Stimulated activated CD8-positive, alpha-beta memory T cell treated with anti-CD3 and anti-CD28 coated beads, Interleukin-15, amount 100 ng/mL, for 48 hours (primary cell): ENCODE measurements around the gene B4GALT7.
"Not testable (repeated sequence)": the region's sequence is repeated elsewhere in the genome, so short reads cannot be mapped to it uniquely, and the experiment has no call there.

Source experiments
- DNase-seq, 2 donors: peaks; one replicate each; pipeline ENCODE4 v3.0.0-alpha.2; 2020; ENCODE audit warnings: low read depth in 2 of 2

Gene B4GALT7

DNA sequence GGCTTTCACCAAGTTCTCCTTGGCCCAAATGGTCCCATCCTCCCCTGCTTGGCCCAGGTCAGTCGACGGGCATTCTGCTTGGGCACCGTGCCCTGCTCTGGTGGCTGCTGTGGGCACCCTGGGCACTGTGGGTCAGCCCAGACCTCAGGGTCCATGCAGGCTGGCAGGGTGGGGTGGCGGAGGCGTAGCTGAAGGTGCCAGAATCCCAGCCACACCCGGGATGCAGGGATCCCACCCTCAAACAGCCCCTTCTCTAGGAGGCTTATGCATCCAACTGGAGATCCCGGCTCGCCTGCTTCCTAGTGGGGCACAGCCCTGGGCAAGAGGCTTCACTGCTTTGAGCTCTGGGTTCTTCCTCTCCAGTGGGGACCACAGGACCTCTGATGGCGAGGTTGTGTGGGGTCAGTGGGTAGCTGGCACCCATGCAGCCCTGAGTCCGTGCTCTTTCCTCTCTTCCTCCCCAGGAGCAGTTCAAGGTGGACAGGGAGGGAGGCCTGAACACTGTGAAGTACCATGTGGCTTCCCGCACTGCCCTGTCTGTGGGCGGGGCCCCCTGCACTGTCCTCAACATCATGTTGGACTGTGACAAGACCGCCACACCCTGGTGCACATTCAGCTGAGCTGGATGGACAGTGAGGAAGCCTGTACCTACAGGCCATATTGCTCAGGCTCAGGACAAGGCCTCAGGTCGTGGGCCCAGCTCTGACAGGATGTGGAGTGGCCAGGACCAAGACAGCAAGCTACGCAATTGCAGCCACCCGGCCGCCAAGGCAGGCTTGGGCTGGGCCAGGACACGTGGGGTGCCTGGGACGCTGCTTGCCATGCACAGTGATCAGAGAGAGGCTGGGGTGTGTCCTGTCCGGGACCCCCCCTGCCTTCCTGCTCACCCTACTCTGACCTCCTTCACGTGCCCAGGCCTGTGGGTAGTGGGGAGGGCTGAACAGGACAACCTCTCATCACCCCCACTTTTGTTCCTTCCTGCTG lies 9.4 kb downstream of the B4GALT7 start:
- DNase-seq, result no peak

DNA sequence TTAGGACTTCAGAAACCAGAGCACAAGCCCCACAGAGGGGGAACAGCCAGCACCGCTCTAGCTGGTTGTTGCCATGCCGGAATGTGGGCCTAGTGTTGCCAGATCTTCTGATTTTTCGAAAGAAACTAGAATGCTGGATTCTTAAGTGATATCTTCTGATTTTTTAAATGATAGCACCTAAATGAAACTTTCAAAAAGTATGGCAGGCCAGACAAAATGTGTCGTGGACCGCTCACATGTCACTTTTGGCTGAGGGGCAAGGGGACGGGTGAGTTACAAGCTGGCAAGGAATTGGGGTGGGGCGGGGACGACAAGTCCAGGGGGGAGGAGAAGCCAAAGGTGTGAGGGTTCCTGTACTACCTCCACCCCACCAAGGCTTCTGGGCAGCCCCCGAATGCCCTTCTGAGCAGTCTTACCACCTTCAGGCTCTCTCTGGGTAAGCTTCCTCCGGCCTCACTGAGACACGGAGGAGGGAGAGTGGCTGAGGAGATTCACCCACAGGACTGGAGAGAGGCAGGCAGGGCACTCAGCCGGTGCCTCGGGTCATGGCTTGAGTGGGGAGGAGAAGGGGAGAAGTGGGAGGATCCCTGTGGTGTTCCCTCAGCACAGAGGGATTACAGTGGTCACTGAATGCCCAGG lies 10.3 kb downstream of the B4GALT7 start:
- no peak for DNase-seq

DNA sequence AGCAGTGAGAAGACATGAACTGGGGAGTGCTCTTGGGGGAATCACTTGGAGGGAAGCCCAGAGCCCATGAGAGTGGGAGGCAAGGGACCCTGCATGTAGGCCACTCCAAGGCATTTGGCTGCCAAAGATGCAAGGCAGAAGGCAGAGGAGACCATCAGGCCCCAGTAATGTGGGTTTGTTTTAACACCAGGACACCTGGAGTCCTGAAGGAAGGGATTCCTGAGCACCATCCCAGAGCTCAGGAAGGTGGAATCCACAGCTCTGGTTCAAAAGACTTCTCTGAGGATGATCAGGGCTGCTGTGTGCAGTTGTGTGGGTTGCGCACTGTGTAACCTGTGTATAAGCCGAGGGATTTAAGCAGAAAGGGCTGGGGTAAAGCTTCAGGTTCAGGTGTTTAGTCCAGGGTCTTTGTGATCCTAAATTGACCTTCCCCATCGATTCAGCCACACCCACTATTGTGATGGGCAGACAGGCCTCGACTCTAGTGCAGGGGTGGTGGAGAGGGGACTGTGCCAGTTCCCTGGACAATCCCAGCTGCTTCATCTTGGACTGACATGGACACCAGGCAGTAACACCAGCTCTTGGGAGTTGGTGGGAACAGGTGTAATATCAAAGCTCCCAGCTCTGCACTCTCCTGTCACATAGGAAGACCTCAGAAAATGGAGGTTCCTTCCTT lies 11.0 kb downstream of the B4GALT7 start:
- no peak for DNase-seq

DNA sequence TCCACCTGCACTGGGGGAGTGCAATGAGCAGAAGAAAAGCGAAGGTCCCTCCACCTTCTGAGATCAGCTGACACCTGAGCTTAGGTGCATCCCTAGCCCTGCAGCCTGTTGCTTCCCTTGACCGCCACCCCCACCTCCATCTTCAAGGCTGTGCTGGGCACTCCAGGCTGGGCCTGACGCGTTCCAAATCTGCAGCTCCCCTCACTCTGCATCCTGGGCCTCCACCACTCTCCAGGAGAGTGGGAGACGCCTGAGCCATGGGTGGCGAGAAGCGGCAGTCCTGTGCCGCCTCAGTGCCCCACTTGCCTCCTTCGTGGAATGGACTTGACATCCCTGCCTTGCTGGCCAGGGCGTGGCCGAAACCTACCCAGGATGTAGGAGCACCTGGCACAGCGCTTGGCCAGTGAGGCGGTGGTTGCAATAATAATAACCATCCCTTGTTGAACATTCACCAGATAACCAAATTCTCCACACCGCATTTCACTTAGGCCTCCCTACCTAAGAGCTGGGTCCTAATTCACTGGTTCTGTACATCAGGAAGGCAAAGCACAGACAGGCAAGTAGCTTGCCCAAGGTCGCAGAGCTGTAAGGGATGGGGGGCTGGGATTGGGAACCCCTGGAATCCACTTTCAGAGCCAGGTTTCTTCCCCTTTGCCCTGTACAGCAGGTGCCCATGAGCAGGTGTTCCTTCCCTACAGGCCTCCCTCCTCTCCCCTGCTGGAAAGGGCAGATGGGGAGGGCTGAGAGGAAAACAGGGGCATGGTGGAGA lies 11.7 kb downstream of the B4GALT7 start:
- DNase-seq, result no peak

DNA sequence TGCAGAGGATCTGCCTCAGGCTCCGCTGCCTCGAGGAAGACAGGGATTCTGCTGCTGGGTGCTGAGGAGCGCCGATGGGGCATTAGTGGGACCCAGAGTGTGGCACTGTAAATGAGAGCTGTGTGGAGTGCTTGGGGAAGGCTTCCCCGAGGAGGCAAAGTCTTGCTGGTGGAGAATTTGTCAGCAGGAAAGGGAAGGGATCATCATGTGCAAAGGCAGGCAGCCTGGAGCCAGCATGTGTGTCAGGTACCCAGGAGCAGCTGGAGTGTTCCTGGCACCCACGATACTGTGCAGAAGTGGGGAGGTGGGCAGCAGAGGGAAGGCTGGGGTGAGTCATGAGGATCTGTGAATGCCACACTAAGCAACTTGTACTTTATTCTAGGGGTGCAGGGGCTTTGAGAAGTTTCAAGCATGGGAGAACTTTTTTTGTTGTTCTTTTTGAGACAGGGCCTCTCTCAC lies 12.3 kb downstream of the B4GALT7 start:
- DNase-seq, result no peak

GRCh38 chr5:177620560-177620959 lies 20.6 kb downstream of the B4GALT7 start:
- no peak for DNase-seq

- DNase-seq, result not testable (repeated sequence)
These were observed 24.2 kb downstream of the B4GALT7 start for GRCh38 chr5:177624172-177624571.

- not testable (repeated sequence) for DNase-seq
These were observed 30.3 kb downstream of the B4GALT7 start for GRCh38 chr5:177630186-177630585.

DNA sequence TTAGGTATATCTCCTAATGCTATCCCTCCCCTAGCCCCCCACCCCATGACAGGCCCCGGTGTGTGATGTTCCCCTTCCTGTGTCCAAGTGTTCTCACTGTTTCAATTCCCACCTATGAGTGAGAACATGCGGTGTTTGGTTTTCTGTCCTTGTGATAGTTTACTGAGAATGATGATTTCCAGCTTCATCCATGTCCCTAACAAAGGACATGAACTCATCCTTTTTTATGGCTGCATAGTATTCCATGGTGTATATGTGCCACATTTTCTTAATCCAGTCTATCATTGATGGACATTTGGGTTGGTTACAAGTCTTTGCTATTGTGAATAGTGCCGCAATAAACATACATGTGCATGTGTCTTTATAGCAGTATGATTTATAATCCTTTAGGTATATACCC lies 35.0 kb downstream of the B4GALT7 start:
- DNase-seq, result not testable (repeated sequence)

GRCh38 chr5:177645462-177645861 lies 45.5 kb downstream of the B4GALT7 start:
- DNase-seq, result not testable (repeated sequence)

- not testable (repeated sequence) for DNase-seq
These were observed 51.3 kb downstream of the B4GALT7 start for GRCh38 chr5:177651235-177651634.

- DNase-seq, result not testable (repeated sequence)
These were observed 57.9 kb downstream of the B4GALT7 start for GRCh38 chr5:177657846-177658245.

DNA sequence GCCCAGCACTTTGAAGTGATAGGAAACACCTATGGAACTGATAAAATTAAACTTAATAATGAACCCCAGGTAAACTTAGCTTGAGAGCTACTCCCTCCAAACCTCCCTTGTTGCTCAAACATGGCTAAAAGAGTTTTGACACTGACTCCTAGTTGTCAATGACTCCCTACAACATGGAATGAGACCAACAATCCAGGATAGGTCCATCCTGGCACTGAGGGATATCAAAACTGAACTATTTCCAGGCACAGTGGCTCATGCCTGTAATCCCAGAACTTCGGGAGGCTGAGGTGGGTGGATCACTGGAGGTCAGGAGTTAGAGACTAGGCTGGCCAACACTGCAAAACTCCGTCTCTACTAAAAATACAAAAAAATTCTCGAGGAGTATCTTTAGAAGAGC lies 58.6 kb downstream of the B4GALT7 start:
- not testable (repeated sequence) for DNase-seq
